K562 (cell line): ENCODE data around the gene OR1N2. TPM values are rescaled to one million over a fixed set of nuclear protein-coding genes. Genes with fewer than 3 reads are reported as not detected.
"Not testable (repeated sequence)": the region's sequence is repeated elsewhere in the genome, so short reads cannot be mapped to it uniquely, and the experiment has no call there.

ENCODE experiments used
- ATAC-seq: fragments of 200-7000 bp; cut with Tn5 transposase; 3 replicates; pipeline ENCODE4 v1.9.1; 2020; ENCODE audit warnings: moderate library complexity
- BruUV-seq: library from RNA; stranded (reverse); fragments of 400-500 nt; replicated peaks from 2 replicates; lab custom pipeline; 2021; lab: Mats Ljungman, UMichigan
- CTCF ChIA-PET: fragments of 300-600 bp; formaldehyde crosslinking; extraction: SDS; loops from one replicate; lab custom pipeline; 2021; ENCODE audit warnings: low intra/inter-chr PET ratio; lab: Yijun Ruan, JAX
- POLR2A ChIA-PET: fragments of 300-600, 350-650 bp; sonication (Branson Sonifier 250); formaldehyde crosslinking; extraction: SDS; loops from one replicate; lab custom pipeline; 2021; ENCODE audit warnings: antibody characterized with exemption, inconsistent platforms; lab: Yijun Ruan, JAX
- DNase-seq, 4 experiments: peaks; one replicate each; pipeline versions ENCODE4 v3.0.0 to v3.0.0-alpha.2; 2011 to 2018; ENCODE audit warnings: low spot score in 3 of 4, mixed read lengths in 3 of 4; ENCODE audit errors: extremely low read depth in 1 of 4
- FAIRE-seq: peaks from 2 replicates; lab custom pipeline; 2011; peaks lifted over from hg19 to GRCh38; lab: Jason Lieb, UNC
- H2AFZ ChIP-seq: 2 replicates; pipeline ENCODE4 v1.6.0; 2011; ENCODE audit warnings: low read depth, low read length, control low read depth, inconsistent platforms
- H3K27ac ChIP-seq: fragments of 200-600 bp; 3 replicates; pipeline ENCODE4 v1.8.0; 2011; ENCODE audit warnings: low read depth, mild to moderate bottlenecking, control low read depth, inconsistent platforms, low read length, moderate library complexity, mixed read lengths; ENCODE audit errors: extremely low read depth
- H3K27me3 ChIP-seq, 2 experiments: fragments of 300-600 bp in 1 of 2; 2 replicates in 1 of 2; 3 replicates in 1 of 2; pipeline versions ENCODE4 v1.6.0 to v1.8.0; 2011; ENCODE audit warnings: inconsistent platforms in 2 of 2, low read length in 2 of 2, mild to moderate bottlenecking in 1 of 2, mixed read lengths in 1 of 2, moderate library complexity in 1 of 2; ENCODE audit not compliant: control insufficient read depth in 2 of 2, insufficient read depth in 2 of 2
- H3K36me3 ChIP-seq: fragments of 300-600 bp; 3 replicates; pipeline ENCODE4 v1.8.0; 2011; ENCODE audit warnings: mild to moderate bottlenecking, low read length, inconsistent platforms; ENCODE audit not compliant: control insufficient read depth, insufficient read depth
- H3K4me1 ChIP-seq, 2 experiments: fragments of 200-600 bp in 1 of 2; replicated peaks in 1 of 2; 2 replicates in 1 of 2; 3 replicates in 1 of 2; pipeline versions ENCODE4 v1.5.1 to v1.8.0; 2011; ENCODE audit warnings: inconsistent platforms in 2 of 2, low read length in 2 of 2, mild to moderate bottlenecking in 1 of 2, mixed read lengths in 1 of 2, moderate library complexity in 1 of 2; ENCODE audit not compliant: control insufficient read depth in 2 of 2, insufficient read depth in 2 of 2
- H3K4me2 ChIP-seq: 2 replicates; pipeline ENCODE4 v1.6.1; 2011; ENCODE audit warnings: low read length, control low read depth, inconsistent platforms, mixed read lengths; ENCODE audit not compliant: insufficient read depth
- H3K4me3 ChIP-seq: fragments of 200-600 bp; sonication (generic), shearing (Covaris generic); 2 replicates; pipeline ENCODE4 v1.5.1; 2016; ENCODE audit warnings: control low read depth, inconsistent platforms
- H3K79me2 ChIP-seq: fragments of 200-600 bp; 3 replicates; pipeline ENCODE4 v1.8.0; 2011; ENCODE audit warnings: low read length, inconsistent platforms; ENCODE audit not compliant: control insufficient read depth, insufficient read depth
- H3K9ac ChIP-seq, 2 experiments: 2 replicates each; pipeline versions ENCODE4 v1.6.0 to v1.6.1; 2011; ENCODE audit warnings: low read depth in 2 of 2, low read length in 2 of 2, control low read depth in 1 of 2, inconsistent platforms in 1 of 2, mild to moderate bottlenecking in 1 of 2, mixed read lengths in 1 of 2; ENCODE audit not compliant: insufficient read depth in 1 of 2
- H3K9me1 ChIP-seq: one replicate; pipeline ENCODE4 v1.6.0; 2011; ENCODE audit warnings: inconsistent platforms, mild to moderate bottlenecking, low read length, moderate library complexity; ENCODE audit not compliant: control insufficient read depth, insufficient read depth
- H3K9me3 ChIP-seq: replicated peaks from 2 replicates; pipeline ENCODE4 v1.5.1; 2011; ENCODE audit warnings: low read depth, low read length, inconsistent platforms; ENCODE audit not compliant: control insufficient read depth, insufficient read depth
- H4K20me1 ChIP-seq: replicated peaks from 2 replicates; pipeline ENCODE4 v1.6.1; 2011; ENCODE audit warnings: low read length, inconsistent platforms, mixed read lengths; ENCODE audit not compliant: control insufficient read depth, insufficient read depth
- ATF7 ChIP-seq: fragments of 450-650 bp; IDR thresholded peaks from 2 replicates; pipeline ENCODE4 v1.7.1; 2014; ENCODE audit warnings: mild to moderate bottlenecking, moderate library complexity
- DDX20 ChIP-seq: fragments of 450-650 bp; IDR thresholded peaks from 2 replicates; pipeline ENCODE4 v1.6.1; 2016; ENCODE audit warnings: missing genetic modification characterization, low read depth, mild to moderate bottlenecking, missing compliant biosample characterization, moderate library complexity
- FOXA3 ChIP-seq, 2 experiments: fragments of 450-650 bp in 1 of 2; sonication (generic) in 1 of 2; formaldehyde crosslinking; IDR thresholded peaks in 1 of 2; conservative IDR thresholded peaks in 1 of 2; 2 replicates each; pipeline versions ENCODE4 v1.4.0 to v1.8.0; 2020 to 2022; ENCODE audit warnings: mild to moderate bottlenecking in 2 of 2, missing genetic modification reagents in 1 of 2
- FOXK2 ChIP-seq, 2 experiments: fragments of 450-650 bp; IDR thresholded peaks in 1 of 2; conservative IDR thresholded peaks in 1 of 2; 2 replicates each; pipeline ENCODE4 v1.6.1; 2016; ENCODE audit warnings: low read depth in 2 of 2, mild to moderate bottlenecking in 1 of 2
- MAFK ChIP-seq: IDR thresholded peaks from 2 replicates; pipeline ENCODE4 v1.6.1; 2011; ENCODE audit warnings: low read length, improper control_type of control experiment
- ZNF740 ChIP-seq, 3 experiments: fragments of 200-800 bp in 1 of 3; sonication (Bioruptor generic) in 1 of 3; sonication (generic) in 1 of 3; formaldehyde crosslinking in 1 of 3; IDR thresholded peaks; 2 replicates each; pipeline versions ENCODE4 v1.6.1 to v1.8.0; 2016 to 2022; ENCODE audit warnings: mild to moderate bottlenecking in 2 of 3, missing compliant biosample characterization in 2 of 3, missing genetic modification characterization in 2 of 3, missing genetic modification reagents in 1 of 3
- WGBS: fragments of 100-300 bp; shearing (Covaris generic); methylation state at CpG from one replicate; pipeline ENCODE4 v1.1.6; 2016; ENCODE audit warnings: low coverage, mixed read lengths; ENCODE audit not compliant: insufficient coverage; ENCODE audit errors: missing lambda C conversion rate; 5-methylcytosine and 5-hydroxymethylcytosine counted together
- in situ Hi-C: fragments of 300-500 bp; cut with MboI; formaldehyde crosslinking; loops from 4 replicates; pipeline ENCODE4 v1.15.0; 2018; ENCODE audit warnings: inconsistent platforms, mixed read lengths
- intact Hi-C: fragments of 100-400 bp; cut with micrococcal nuclease; formaldehyde crosslinking; loops from 2 replicates; pipeline ENCODE4 v1.14.2; 2022
- polyA plus RNA-seq, 8 experiments: library from polyadenylated mRNA; depleted of rRNA in 4 of 8; stranded (reverse) in 5 of 8; unstranded in 3 of 8; fragments of >200 nt; fragmentation: Nextera tagmentation in 2 of 8; fragmentation: Illumina TruSeq in 1 of 8; extraction: Ambion mirVana in 2 of 8; extraction: Trizol in 1 of 8; gene quantifications; 2 replicates each; pipeline versions ENCODE4 v1.2.1 to v1.2.3, GENCODE V29; 2011 to 2014; ENCODE audit warnings: inconsistent platforms in 1 of 8, missing spikeins in 1 of 8
- total RNA-seq, 7 experiments: library from RNA; depleted of rRNA in 6 of 7; stranded (reverse); fragments of >200 nt in 6 of 7; fragmentation: Illumina TruSeq in 2 of 7; extraction: Trizol in 2 of 7; gene quantifications; 2 replicates each; pipeline versions ENCODE4 v1.2.1 to v1.2.3, GENCODE V29; 2011 to 2021; ENCODE audit warnings: low replicate concordance in 1 of 7

The OR1N2 gene
- total and polyA plus RNA-seq, 9 of the 15 experiments (the other 6 are each of a cell fraction or from before 2014, with no cell fraction given) = not detected

DNA sequence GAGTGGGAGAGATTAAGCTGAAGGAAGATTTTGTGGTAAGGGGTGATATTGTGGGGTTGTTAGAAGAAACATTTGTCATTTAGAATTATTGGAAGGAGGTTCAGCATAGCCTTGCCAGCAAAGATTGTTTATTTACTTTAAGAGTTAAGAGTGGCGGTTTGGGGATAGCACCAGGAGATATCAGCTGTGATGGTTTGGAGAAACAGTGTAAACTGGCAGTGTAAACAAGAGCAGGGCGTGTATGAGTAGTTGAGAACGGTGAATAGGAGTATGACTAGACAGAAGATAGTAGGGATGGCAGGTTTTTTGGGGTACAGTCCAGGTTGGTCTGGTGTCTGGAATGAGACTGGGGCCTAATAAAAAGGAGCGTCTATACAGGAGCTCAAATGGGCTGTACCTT lies 21.8 kb upstream of the OR1N2 start:
- H3K9me1 ChIP-seq, CTCF ChIA-PET, in situ Hi-C loops, H3K4me3 ChIP-seq, BruUV-seq, H3K9ac ChIP-seq, H3K4me1 ChIP-seq, FAIRE-seq, ATAC-seq: not testable (repeated sequence)
- 6% methylated on average over 2 of the region's 4 CpGs for WGBS
- DNase-seq = peak in 1 of 4 experiments; percentile 3
- TF ChIP-seq FOXK2 (conservative IDR thresholded peaks at IDR 0.05 in 1 of 2, IDR thresholded peaks at IDR 0.05 in 1 of 2; ENCODE audit: low read depth in 2 of 2) (peak; percentile 60 to 76; a peak in 3 of 4 replicates), FOXA3 (CRISPR knock-in tag; conservative IDR thresholded peaks at IDR 0.05 in 1 of 2, IDR thresholded peaks at IDR 0.05 in 1 of 2) (peak in 1 of 2 experiments; percentile 60; a peak in 1 of 4 replicates)
- TF ChIP-seq, all 486 proteins: peak for 2; not testable (repeated sequence) for 484
- H3K27ac ChIP-seq, intact Hi-C loops, H2AFZ ChIP-seq, H3K9me3 ChIP-seq, H3K36me3 ChIP-seq, H3K27me3 ChIP-seq, H3K4me2 ChIP-seq, H4K20me1 ChIP-seq, H3K79me2 ChIP-seq: not testable (repeated sequence)
- POLR2A ChIA-PET = interaction anchor here (1.1 kb wide), 1 partner anchor 10 kb away, joined by 4 read pairs; no protein-coding TSS in a partner anchor

DNA sequence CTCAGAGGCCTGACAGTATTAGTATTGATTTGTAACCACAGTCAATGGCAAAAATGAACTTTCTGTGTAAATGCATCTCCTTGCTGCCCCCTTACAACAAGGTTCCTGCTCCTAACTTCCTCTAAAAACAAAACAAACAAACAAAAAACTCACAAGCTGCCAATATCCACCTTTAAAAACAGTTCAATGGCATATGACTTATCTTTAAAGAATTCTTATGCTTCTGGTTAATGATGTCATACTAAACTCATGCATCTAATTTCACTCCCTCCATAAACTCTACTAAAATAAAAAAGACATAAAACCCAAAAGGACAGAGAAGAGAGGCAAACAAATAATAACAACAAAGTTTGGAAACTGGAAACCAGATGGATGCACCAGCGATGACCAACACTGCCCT lies 16.8 kb upstream of the OR1N2 start:
- Histone ChIP-seq H3K27ac (no peak overlapping the region), H3K9me3 (no peaks in the 10 kb centered on the region), H3K9ac (no peak overlapping the region), H4K20me1 (no peaks in the 10 kb centered on the region), H3K4me1 (no peaks in the 10 kb centered on the region; a peak in 1 of 5 replicates)
- intact Hi-C loops = no loop called here
- 0% methylated on average over 1 of the region's 1 CpG for WGBS
- BruUV-seq = no TSS peak
- TF ChIP-seq MAFK (no peak), ZNF740 (CRISPR knock-in tag; IDR thresholded peaks at IDR 0.05) (no peak), ZNF740 (tag; IDR thresholded peaks at IDR 0.05) (no peak), DDX20 (no peak), ATF7 (0 out of 2 replicates have a peak, but pooled peaks have one; percentile 14)
- TF ChIP-seq, all 486 proteins: peak for 1
- no peak overlapping the region for H2AFZ ChIP-seq
- H3K36me3 ChIP-seq = no peaks in the 10 kb centered on the region
- in situ Hi-C loops = no loop called here
- DNase-seq = no peak
- no peaks in the 10 kb centered on the region for H3K27me3 ChIP-seq
- ChIA-PET CTCF (no interaction called here), POLR2A (no interaction called here)
- FAIRE-seq = no peak
- H3K4me3 ChIP-seq = no peak overlapping the region
- ATAC-seq = no peak
- no peak overlapping the region for H3K4me2 ChIP-seq
- no peaks in the 10 kb centered on the region for H3K9me1 ChIP-seq
- H3K79me2 ChIP-seq = no peaks in the 10 kb centered on the region

DNA sequence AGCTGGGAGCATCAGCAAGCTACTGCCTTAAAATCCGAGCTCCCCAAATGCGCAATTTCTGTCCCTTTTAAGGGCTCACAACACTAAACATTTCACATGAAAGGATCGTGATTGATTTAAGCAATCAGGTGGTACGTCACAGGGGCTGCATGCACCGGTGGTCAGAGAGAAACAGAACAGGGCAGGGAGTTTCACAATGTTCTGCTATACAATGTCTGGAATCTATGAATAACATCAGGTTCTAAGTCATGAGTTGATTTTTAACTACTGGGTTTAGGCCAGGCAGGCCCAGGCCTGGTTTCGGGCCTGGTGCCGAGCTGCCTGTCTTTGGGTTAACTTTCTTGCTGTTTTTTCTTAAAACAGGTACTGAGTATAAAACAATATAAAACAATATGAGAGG lies 15.8 kb upstream of the OR1N2 start:
- in situ Hi-C loops, BruUV-seq, H4K20me1 ChIP-seq, intact Hi-C loops, H3K27me3 ChIP-seq, ATAC-seq, H3K79me2 ChIP-seq, H3K9ac ChIP-seq, DNase-seq, H3K36me3 ChIP-seq, POLR2A ChIA-PET, H3K9me3 ChIP-seq, H2AFZ ChIP-seq, H3K27ac ChIP-seq, H3K4me2 ChIP-seq, FAIRE-seq, CTCF ChIA-PET, H3K9me1 ChIP-seq, H3K4me3 ChIP-seq, H3K4me1 ChIP-seq: not testable (repeated sequence)
- 5% methylated on average over 7 of the region's 7 CpGs for WGBS
